A549 (cell line): ENCODE measurements around the gene TMED9. TPM values are rescaled to one million over a fixed set of nuclear protein-coding genes. Genes with fewer than 3 reads are reported as not detected.

Experiments used
- ATAC-seq, 2 experiments: fragments of 200-7000 bp in 1 of 2; fragments of >200 bp in 1 of 2; cut with Nextera tagmentation in 1 of 2; cut with Tn5 transposase in 1 of 2; 3 replicates each; pipeline versions ENCODE4 v1.8.0 to v1.9.1; 2018 to 2020; ENCODE audit warnings: mild to moderate bottlenecking in 1 of 2, moderate library complexity in 1 of 2
- CTCF ChIA-PET: fragments of 300-600 bp; sonication (Branson Sonifier 250); formaldehyde crosslinking; extraction: SDS; loops from one replicate; lab custom pipeline; 2021; ENCODE audit warnings: antibody characterized with exemption, inconsistent platforms; lab: Yijun Ruan, JAX
- POLR2A ChIA-PET: fragments of 350-600 bp; formaldehyde crosslinking; extraction: SDS; loops from one replicate; lab custom pipeline; 2021; ENCODE audit warnings: antibody characterized with exemption, inconsistent platforms; lab: Yijun Ruan, JAX
- DNase-seq, 2 experiments: peaks; one replicate each; pipeline versions ENCODE4 v3.0.0 to v3.0.0-alpha.2; 2011 to 2016; ENCODE audit warnings: low read depth in 1 of 2, low spot score in 1 of 2
- FAIRE-seq: peaks from 2 replicates; lab custom pipeline; 2011; peaks lifted over from hg19 to GRCh38; lab: Jason Lieb, UNC
- H3K27ac ChIP-seq, 2 experiments: fragments of >200 bp; sonication (Bioruptor Twin); formaldehyde crosslinking; 3 replicates each; pipeline ENCODE4 v1.5.1; 2016 to 2017
- H3K4me1 ChIP-seq: fragments of >200 bp; sonication (Bioruptor Twin); formaldehyde crosslinking; 3 replicates; pipeline ENCODE4 v1.6.1; 2016
- H3K4me2 ChIP-seq: fragments of >200 bp; sonication (Bioruptor Twin); formaldehyde crosslinking; 3 replicates; pipeline ENCODE4 v1.6.1; 2016
- H3K4me3 ChIP-seq: fragments of >200 bp; sonication (Bioruptor Twin); formaldehyde crosslinking; 3 replicates; pipeline ENCODE4 v1.5.1; 2016
- H3K9me3 ChIP-seq: fragments of >200 bp; sonication (Bioruptor Twin); formaldehyde crosslinking; 3 replicates; pipeline ENCODE4 v1.6.1; 2016
- ATOH8 ChIP-seq: fragments of 250-450 bp; sonication (Bioruptor Pico); IDR thresholded peaks from 2 replicates; pipeline ENCODE4 v1.5.0; 2020; ENCODE audit warnings: low read depth, mild to moderate bottlenecking, moderate library complexity
- BCL3 ChIP-seq: fragments of >200 bp; sonication (Bioruptor Twin); formaldehyde crosslinking; IDR thresholded peaks from 3 replicates; pipeline ENCODE4 v1.6.1; 2016
- CEBPB ChIP-seq, 2 experiments: fragments of >200 bp in 1 of 2; sonication (Bioruptor Twin) in 1 of 2; formaldehyde crosslinking in 1 of 2; IDR thresholded peaks; 2 replicates each; pipeline ENCODE4 v1.6.1; 2012 to 2016
- CHD2 ChIP-seq: fragments of 150-350 bp; IDR thresholded peaks from 2 replicates; pipeline ENCODE4 v1.6.1; 2014; ENCODE audit warnings: low read length; ENCODE audit not compliant: partially characterized antibody
- CHD4 ChIP-seq: fragments of 200-600 bp; sonication (generic); IDR thresholded peaks from 2 replicates; pipeline ENCODE4 v1.6.1; 2016; ENCODE audit warnings: antibody characterized with exemption, mild to moderate bottlenecking, borderline replicate concordance
- E2F6 ChIP-seq: IDR thresholded peaks from 2 replicates; pipeline ENCODE4 v1.6.1; 2012; ENCODE audit warnings: low read depth, borderline replicate concordance
- EHMT2 ChIP-seq: fragments of 200-600 bp; sonication (generic); IDR thresholded peaks from 2 replicates; pipeline ENCODE4 v1.6.1; 2016; ENCODE audit warnings: antibody characterized with exemption, low read depth, mild to moderate bottlenecking, moderate library complexity
- ELK1 ChIP-seq: fragments of 150-350 bp; IDR thresholded peaks from 2 replicates; pipeline ENCODE4 v1.6.1; 2014; ENCODE audit warnings: low read depth, mild to moderate bottlenecking, low read length
- EP300 ChIP-seq, 2 experiments: fragments of >200 bp; sonication (Bioruptor Twin); formaldehyde crosslinking; IDR thresholded peaks; 2 replicates in 1 of 2; 3 replicates in 1 of 2; pipeline ENCODE4 v1.6.1; 2016 to 2017
- FOXS1 ChIP-seq: fragments of 250-450 bp; sonication (Bioruptor Pico); IDR thresholded peaks from 2 replicates; pipeline ENCODE4 v1.5.0; 2020; ENCODE audit warnings: mild to moderate bottlenecking, moderate library complexity
- GATA3 ChIP-seq: IDR thresholded peaks from 2 replicates; pipeline ENCODE4 v1.6.1; 2012; ENCODE audit warnings: borderline replicate concordance
- HDAC2 ChIP-seq: fragments of 200-600 bp; sonication (generic); IDR thresholded peaks from 2 replicates; pipeline ENCODE4 v1.6.1; 2016
- HEYL ChIP-seq: fragments of 250-450 bp; sonication (Bioruptor Pico); IDR thresholded peaks from 2 replicates; pipeline ENCODE4 v1.8.0; 2021; ENCODE audit warnings: mild to moderate bottlenecking, moderate library complexity
- HOXB13 ChIP-seq: fragments of 250-450 bp; sonication (Bioruptor Pico); IDR thresholded peaks from 2 replicates; pipeline ENCODE4 v1.5.0; 2020; ENCODE audit warnings: low read depth, mild to moderate bottlenecking, moderate library complexity
- JUN ChIP-seq, 2 experiments: fragments of >200 bp; sonication (Bioruptor Twin); formaldehyde crosslinking; IDR thresholded peaks; 2 replicates in 1 of 2; 3 replicates in 1 of 2; pipeline ENCODE4 v1.6.1; 2016 to 2017
- KDM1A ChIP-seq: fragments of 200-600 bp; sonication (generic); IDR thresholded peaks from 2 replicates; pipeline ENCODE4 v1.6.1; 2016; ENCODE audit warnings: low read depth, mild to moderate bottlenecking
- KDM5A ChIP-seq: fragments of 200-600 bp; sonication (generic); IDR thresholded peaks from 2 replicates; pipeline ENCODE4 v1.6.1; 2016; ENCODE audit warnings: antibody characterized with exemption, mild to moderate bottlenecking
- MAZ ChIP-seq: fragments of 150-350 bp; IDR thresholded peaks from 2 replicates; pipeline ENCODE4 v1.6.1; 2014; ENCODE audit warnings: antibody characterized with exemption, low read depth, low read length, borderline replicate concordance
- NR3C1 ChIP-seq: fragments of >200 bp; sonication (Bioruptor Twin); formaldehyde crosslinking; IDR thresholded peaks from 3 replicates; pipeline ENCODE4 v1.6.1; 2017
- PHF8 ChIP-seq: fragments of 200-600 bp; sonication (generic); IDR thresholded peaks from 2 replicates; pipeline ENCODE4 v1.6.1; 2016; ENCODE audit warnings: low read depth, mild to moderate bottlenecking, antibody characterized with exemption, moderate library complexity, borderline replicate concordance
- RAD21 ChIP-seq, 2 experiments: fragments of >200 bp in 1 of 2; sonication (Bioruptor Twin) in 1 of 2; formaldehyde crosslinking in 1 of 2; IDR thresholded peaks in 1 of 2; conservative IDR thresholded peaks in 1 of 2; 2 replicates in 1 of 2; 3 replicates in 1 of 2; pipeline ENCODE4 v1.6.1; 2012 to 2018; ENCODE audit warnings: inconsistent platforms in 1 of 2
- RARB ChIP-seq: fragments of 250-450 bp; sonication (Bioruptor Pico); IDR thresholded peaks from 2 replicates; pipeline ENCODE4 v1.8.0; 2021; ENCODE audit warnings: mild to moderate bottlenecking, moderate library complexity
- RFX5 ChIP-seq: fragments of 450-650 bp; IDR thresholded peaks from 2 replicates; pipeline ENCODE4 v1.7.1; 2014; ENCODE audit warnings: antibody characterized with exemption, mild to moderate bottlenecking, moderate library complexity
- SREBF2 ChIP-seq: fragments of 450-650 bp; IDR thresholded peaks from 2 replicates; pipeline ENCODE4 v1.6.1; 2014; ENCODE audit warnings: mild to moderate bottlenecking, moderate library complexity
- TFCP2L1 ChIP-seq: fragments of 250-450 bp; sonication (Bioruptor Pico); IDR thresholded peaks from 2 replicates; pipeline ENCODE4 v1.5.0; 2021; ENCODE audit warnings: mild to moderate bottlenecking
- ZC3H11A ChIP-seq: fragments of 450-650 bp; IDR thresholded peaks from 2 replicates; pipeline ENCODE4 v1.6.1; 2014; ENCODE audit warnings: antibody characterized with exemption, mild to moderate bottlenecking
- WGBS: methylation state at CpG from one replicate; pipeline ENCODE4 v1.1.6; 2017; ENCODE audit errors: missing lambda C conversion rate; 5-methylcytosine and 5-hydroxymethylcytosine counted together
- polyA plus RNA-seq, 4 experiments: library from polyadenylated mRNA; depleted of rRNA in 3 of 4; stranded (reverse); fragments of >200 nt; fragmentation: RNase III in 1 of 4; extraction: RNeasy Plus Mini Kit Qiagen cat#74134 plus additional on column Dnase treatment in 1 of 4; gene quantifications; 2 replicates in 3 of 4; 3 replicates in 1 of 4; pipeline ENCODE4 v1.2.3, GENCODE V29; 2011 to 2017

The TMED9 gene
- polyA plus RNA-seq, 2 of the 4 experiments (the other 2 are of a cell fraction), result 168 to 236 TPM

- ChIA-PET CTCF (interaction anchor here (0.7 to 4.0 kb wide), 7 partner anchors 10 to 60 kb away, joined by 3 to 18 read pairs (median 3); partner anchors contain the start of gene PDLIM7), POLR2A (no interaction called here)
- H3K4me2 ChIP-seq, result no peak overlapping the region
- no peak for FAIRE-seq
- H3K4me3 ChIP-seq, result no peak overlapping the region
- TF ChIP-seq KDM1A (no peak), CHD2 (no peak), FOXS1 (CRISPR knock-in tag) (no peak), PHF8 (no peak), BCL3 (no peak), TFCP2L1 (CRISPR knock-in tag) (no peak), ATOH8 (CRISPR knock-in tag) (no peak), GATA3 (no peak), ZC3H11A (no peak), ELK1 (no peak), RARB (no peak), CHD4 (no peak), EHMT2 (no peak), E2F6 (no peak), NR3C1 (no peak), RFX5 (no peak), HOXB13 (no peak), EP300 (IDR thresholded peaks at IDR 0.05) (no peak), KDM5A (no peak), SREBF2 (no peak)
- WGBS, result 86% methylated on average over 3 of the region's 3 CpGs
- no peak for ATAC-seq
- no peak for DNase-seq
- peak overlapping the region in 1 of 2 experiments; percentile 33; a peak in 1 of 6 replicates for H3K27ac ChIP-seq
- H3K4me1 ChIP-seq, result peaks cover 33% of the 10 kb centered on the region
- no peaks in the 10 kb centered on the region for H3K9me3 ChIP-seq
These were observed 44.3 kb upstream of the TMED9 start for GRCh38 chr5:177547736-177548135.

- ChIA-PET POLR2A (no interaction called here), CTCF (interaction anchor here (0.5 to 4.0 kb wide), 8 partner anchors 10 to 512 kb away, joined by 3 to 18 read pairs (median 3); partner anchors contain the start of gene PDLIM7)
- WGBS, result 100% methylated on average over 1 of the region's 1 CpG
- DNase-seq (no peak), FAIRE-seq (no peak), ATAC-seq (no peak)
- Histone ChIP-seq H3K4me3 (no peak overlapping the region), H3K4me1 (peaks cover 40% of the 10 kb centered on the region), H3K9me3 (no peaks in the 10 kb centered on the region), H3K27ac (no peak overlapping the region), H3K4me2 (no peak overlapping the region)
- TF ChIP-seq HDAC2 (no peak), RFX5 (no peak), CEBPB (IDR thresholded peaks at IDR 0.05) (no peak), PHF8 (no peak), FOXS1 (CRISPR knock-in tag) (no peak), RAD21 (conservative IDR thresholded peaks at IDR 0.05 in 1 of 2, IDR thresholded peaks at IDR 0.05 in 1 of 2) (no peak), ZC3H11A (no peak), JUN (IDR thresholded peaks at IDR 0.05) (no peak), MAZ (no peak), GATA3 (no peak), HEYL (no peak), ATOH8 (CRISPR knock-in tag) (no peak)
These were observed 43.5 kb upstream of the TMED9 start for GRCh38 chr5:177548495-177548894.
